Measurements from ENCODE around the gene DSE.

Gene DSE

DNA sequence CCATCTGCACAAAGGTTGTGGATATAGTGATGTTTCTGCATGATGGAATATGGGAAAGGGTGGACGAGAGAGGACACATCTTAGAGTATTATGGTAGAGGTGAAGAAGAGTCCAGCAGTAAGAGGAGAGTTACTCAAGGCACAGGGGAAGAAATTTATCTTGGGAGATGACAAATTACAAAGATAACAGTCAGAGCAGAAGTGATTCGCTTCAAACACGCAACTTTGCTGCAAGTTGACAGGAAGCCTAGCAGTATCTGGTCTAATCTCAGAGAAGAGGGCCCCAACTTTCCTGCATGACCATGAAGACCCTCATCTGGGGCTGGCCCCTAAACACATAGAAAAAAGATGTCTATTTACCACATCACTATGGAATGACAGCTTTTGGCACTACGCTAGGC, 89.2 kb downstream of the DSE start:
- no peaks in the 10 kb centered on the region for H3F3A ChIP-seq (ENCODE audit: insufficient read depth)
- no peak overlapping the region for H3K4me2 ChIP-seq (ENCODE audit: low read depth, low read length, poor library complexity, severe bottlenecking)
- H3K9ac ChIP-seq (ENCODE audit: low read length), result no peak overlapping the region
- no peaks in the 10 kb centered on the region for H4K20me1 ChIP-seq (ENCODE audit: low read depth, low read length)
- H2AFZ ChIP-seq (ENCODE audit: low read depth, low read length, severe bottlenecking), result no peak overlapping the region
- no peaks in the 10 kb centered on the region for H3K27me3 ChIP-seq (ENCODE audit: low read length)
- TF ChIP-seq, protein P1, sequence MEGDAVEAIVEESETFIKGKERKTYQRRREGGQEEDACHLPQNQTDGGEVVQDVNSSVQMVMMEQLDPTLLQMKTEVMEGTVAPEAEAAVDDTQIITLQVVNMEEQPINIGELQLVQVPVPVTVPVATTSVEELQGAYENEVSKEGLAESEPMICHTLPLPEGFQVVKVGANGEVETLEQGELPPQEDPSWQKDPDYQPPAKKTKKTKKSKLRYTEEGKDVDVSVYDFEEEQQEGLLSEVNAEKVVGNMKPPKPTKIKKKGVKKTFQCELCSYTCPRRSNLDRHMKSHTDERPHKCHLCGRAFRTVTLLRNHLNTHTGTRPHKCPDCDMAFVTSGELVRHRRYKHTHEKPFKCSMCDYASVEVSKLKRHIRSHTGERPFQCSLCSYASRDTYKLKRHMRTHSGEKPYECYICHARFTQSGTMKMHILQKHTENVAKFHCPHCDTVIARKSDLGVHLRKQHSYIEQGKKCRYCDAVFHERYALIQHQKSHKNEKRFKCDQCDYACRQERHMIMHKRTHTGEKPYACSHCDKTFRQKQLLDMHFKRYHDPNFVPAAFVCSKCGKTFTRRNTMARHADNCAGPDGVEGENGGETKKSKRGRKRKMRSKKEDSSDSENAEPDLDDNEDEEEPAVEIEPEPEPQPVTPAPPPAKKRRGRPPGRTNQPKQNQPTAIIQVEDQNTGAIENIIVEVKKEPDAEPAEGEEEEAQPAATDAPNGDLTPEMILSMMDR (IDR thresholded peaks at IDR 0.05; ENCODE audit: insufficient read depth, low read length, poor library complexity, severe bottlenecking), result no peak
- TF ChIP-seq EZH2phosphoT487 (conservative IDR thresholded peaks at IDR 0.05; ENCODE audit: low read length), result no peak
- H3K9me2 ChIP-seq (replicated peaks; ENCODE audit: insufficient read depth, low read length), result no peaks in the 10 kb centered on the region
- H3K36me3 ChIP-seq (ENCODE audit: low read length), result no peaks in the 10 kb centered on the region
- no peaks in the 10 kb centered on the region for H3K79me2 ChIP-seq (ENCODE audit: insufficient read depth, low read length)
- no peaks in the 10 kb centered on the region for H3K9me3 ChIP-seq (ENCODE audit: insufficient read depth, low read length)
- no peak overlapping the region for H3K4me3 ChIP-seq (ENCODE audit: insufficient read depth, low read length, poor library complexity, severe bottlenecking)
- no peak overlapping the region for H3K27ac ChIP-seq (ENCODE audit: low read depth, low read length)

DNA sequence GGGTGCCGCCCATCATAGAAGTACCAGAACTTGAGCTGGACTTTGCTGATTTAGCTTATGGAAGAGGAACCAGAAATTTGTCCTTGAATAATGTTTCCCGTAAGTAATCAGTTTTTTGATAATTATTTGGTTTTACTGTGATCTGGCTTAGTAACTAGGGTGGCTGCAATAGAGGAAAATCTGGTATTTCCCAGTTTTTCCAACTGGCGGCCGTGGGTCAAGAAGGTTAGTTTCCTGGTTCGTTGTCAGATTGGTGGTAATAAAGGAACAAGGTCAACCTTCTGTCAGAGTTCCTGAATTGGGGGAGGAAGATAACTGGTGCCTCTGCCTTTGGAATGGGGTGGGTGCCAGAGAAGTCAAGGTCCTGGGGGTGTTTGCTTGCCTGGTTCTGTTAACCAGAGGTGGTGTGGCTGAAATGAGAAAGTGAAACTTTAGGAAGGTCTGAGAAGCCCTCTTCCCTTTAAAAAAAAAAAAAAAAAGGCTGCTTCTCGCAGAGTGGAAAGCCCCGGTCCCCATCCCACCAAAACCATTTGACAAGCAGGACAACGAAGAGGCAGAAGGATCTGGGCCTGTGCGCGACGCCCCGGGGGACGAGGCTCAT, 90.7 kb downstream of the DSE start, which contains the start of gene CALHM6:
TSS of gene CALHM6 (plus strand) at position 45 of the 601 bp plus-strand sequence. CDS start at position 600, 555 bp downstream.
- Histone ChIP-seq H3K36me3 (ENCODE audit: low read length) (no peaks in the 10 kb centered on the region), H2AFZ (ENCODE audit: low read depth, low read length, severe bottlenecking) (no peak within 1 kb of the TSS), H3K4me3 (ENCODE audit: insufficient read depth, low read length, poor library complexity, severe bottlenecking) (no peak within 1 kb of the TSS), H3K9me2 (replicated peaks; ENCODE audit: insufficient read depth, low read length) (no peaks in the 10 kb centered on the region), H4K20me1 (ENCODE audit: low read depth, low read length) (no peaks in the 10 kb centered on the region), H3F3A (ENCODE audit: insufficient read depth) (no peaks in the 10 kb centered on the region), H3K9me3 (ENCODE audit: insufficient read depth, low read length) (no peaks in the 10 kb centered on the region), H3K79me2 (ENCODE audit: insufficient read depth, low read length) (no peaks in the 10 kb centered on the region), H3K27ac (ENCODE audit: low read depth, low read length) (no peak within 1 kb of the TSS), H3K4me2 (ENCODE audit: low read depth, low read length, poor library complexity, severe bottlenecking) (no peak within 1 kb of the TSS), H3K9ac (ENCODE audit: low read length) (no peak within 1 kb of the TSS), H3K27me3 (ENCODE audit: low read length) (no peaks in the 10 kb centered on the region)
- TF ChIP-seq, protein P1 (IDR thresholded peaks at IDR 0.05; ENCODE audit: insufficient read depth, low read length, poor library complexity, severe bottlenecking), result no peak
- TF ChIP-seq EZH2phosphoT487 (conservative IDR thresholded peaks at IDR 0.05; ENCODE audit: low read length), result no peak

DNA sequence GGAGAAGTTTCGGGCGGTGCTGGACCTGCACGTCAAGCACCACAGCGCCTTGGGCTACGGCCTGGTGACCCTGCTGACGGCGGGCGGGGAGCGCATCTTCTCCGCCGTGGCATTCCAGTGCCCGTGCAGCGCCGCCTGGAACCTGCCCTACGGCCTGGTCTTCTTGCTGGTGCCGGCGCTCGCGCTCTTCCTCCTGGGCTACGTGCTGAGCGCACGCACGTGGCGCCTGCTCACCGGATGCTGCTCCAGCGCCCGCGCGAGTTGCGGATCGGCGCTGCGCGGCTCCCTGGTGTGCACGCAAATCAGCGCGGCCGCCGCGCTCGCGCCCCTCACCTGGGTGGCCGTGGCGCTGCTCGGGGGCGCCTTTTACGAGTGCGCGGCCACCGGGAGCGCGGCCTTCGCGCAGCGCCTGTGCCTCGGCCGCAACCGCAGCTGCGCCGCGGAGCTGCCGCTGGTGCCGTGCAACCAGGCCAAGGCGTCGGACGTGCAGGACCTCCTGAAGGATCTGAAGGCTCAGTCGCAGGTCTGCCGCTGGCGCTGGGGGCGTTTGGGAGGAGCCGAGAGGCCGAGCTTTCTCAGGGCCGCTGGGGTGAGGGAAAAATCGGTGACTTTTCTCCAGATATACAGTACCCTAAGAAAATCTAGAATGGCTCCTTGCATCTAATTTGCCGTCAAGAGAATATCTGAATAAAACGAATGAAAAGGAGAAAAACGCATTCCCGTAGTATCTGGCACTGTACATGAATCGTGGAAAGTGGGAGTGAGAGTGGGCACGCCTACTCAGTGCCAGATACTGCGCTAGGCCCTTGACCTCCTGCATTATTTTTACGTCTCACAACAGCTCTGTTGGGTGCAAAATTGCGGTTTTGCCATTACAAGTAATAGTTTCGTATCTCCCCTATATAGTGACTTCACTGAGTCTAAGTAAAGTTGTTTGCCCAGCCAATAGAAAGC, 91.5 kb downstream of the DSE start:
- Histone ChIP-seq H3K27ac (ENCODE audit: low read depth, low read length) (no peak overlapping the region), H3K4me2 (ENCODE audit: low read depth, low read length, poor library complexity, severe bottlenecking) (no peak overlapping the region), H4K20me1 (ENCODE audit: low read depth, low read length) (no peaks in the 10 kb centered on the region), H3K9me2 (replicated peaks; ENCODE audit: insufficient read depth, low read length) (no peaks in the 10 kb centered on the region), H2AFZ (ENCODE audit: low read depth, low read length, severe bottlenecking) (no peak overlapping the region), H3K9ac (ENCODE audit: low read length) (no peak overlapping the region), H3K27me3 (ENCODE audit: low read length) (no peaks in the 10 kb centered on the region), H3F3A (ENCODE audit: insufficient read depth) (no peaks in the 10 kb centered on the region), H3K36me3 (ENCODE audit: low read length) (no peaks in the 10 kb centered on the region), H3K79me2 (ENCODE audit: insufficient read depth, low read length) (no peaks in the 10 kb centered on the region), H3K4me3 (ENCODE audit: insufficient read depth, low read length, poor library complexity, severe bottlenecking) (no peak overlapping the region), H3K9me3 (ENCODE audit: insufficient read depth, low read length) (no peaks in the 10 kb centered on the region)
- TF ChIP-seq EZH2phosphoT487 (conservative IDR thresholded peaks at IDR 0.05; ENCODE audit: low read length), result no peak
- TF ChIP-seq, protein P1 (IDR thresholded peaks at IDR 0.05; ENCODE audit: insufficient read depth, low read length, poor library complexity, severe bottlenecking), result no peak
